ENCODE measurements around the gene DENND4A. TPM values are rescaled to one million over a fixed set of nuclear protein-coding genes. Genes with fewer than 3 reads are reported as not detected.
A peak's percentile ranks its signal among the peaks of the same experiment; 100 is the strongest.

Gene DENND4A
- total and polyA plus RNA-seq, 2 donors (not counting 1 experiment from before 2014, with no cell fraction given): 24.4 to 103 TPM

- peak overlapping the region; percentile 13 for H3K27ac Mint-ChIP-seq
- H3K36me3 ChIP-seq (replicated peaks in 1 of 2; ENCODE audit: control extremely low read depth in 1 of 2, control insufficient read depth in 1 of 2, extremely low read depth in 1 of 2, insufficient read depth in 2 of 2, low read length in 1 of 2): no peaks in the 10 kb centered on the region
- no peaks in the 10 kb centered on the region for H3K9me3 ChIP-seq (ENCODE audit: control extremely low read depth in 1 of 3, control insufficient read depth in 2 of 3, insufficient read depth in 1 of 3, low read length in 2 of 3)
- H3K9me3 Mint-ChIP-seq (ENCODE audit: insufficient read depth): no peaks in the 10 kb centered on the region
- no peak overlapping the region for H3K4me3 ChIP-seq (ENCODE audit: control extremely low read depth in 1 of 5, extremely low read depth in 1 of 5, insufficient read depth in 1 of 5, low read depth in 2 of 5, low read length in 4 of 5)
- no peak overlapping the region for H3K9ac ChIP-seq (ENCODE audit: low read length)
- peak overlapping the region; percentile 23 for H2AFZ ChIP-seq (ENCODE audit: insufficient read depth, low read depth, low read length, poor library complexity, severe bottlenecking)
- ChIA-PET POLR2A (interaction anchor here (0.6 kb wide), 1 partner anchor 23 kb away, joined by 9 read pairs; no protein-coding TSS in a partner anchor), CTCF (interaction anchor here (0.6 to 2.7 kb wide), 11 partner anchors 10 to 197 kb away, joined by 3 to 13 read pairs (median 3); no protein-coding TSS in a partner anchor)
- 48% methylated on average over 2 of the region's 4 CpGs for WGBS (ENCODE audit: insufficient coverage)
- H3K4me1 ChIP-seq (ENCODE audit: control insufficient read depth in 2 of 2, insufficient read depth in 2 of 2, low read length in 2 of 2): peaks cover 21 to 22% of the 10 kb centered on the region in 2 donors
- H3K4me2 ChIP-seq (replicated peaks; ENCODE audit: low read depth, low read length, poor library complexity, severe bottlenecking): no peak overlapping the region
- H3K79me2 ChIP-seq (ENCODE audit: control insufficient read depth, insufficient read depth, low read length): no peaks in the 10 kb centered on the region
- DNase-seq: no peak
- ATAC-seq (ENCODE audit: low read depth): no peak
- H4K20me1 ChIP-seq (ENCODE audit: control insufficient read depth, insufficient read depth, low read length, poor library complexity, severe bottlenecking): no peaks in the 10 kb centered on the region
- H3K27me3 Mint-ChIP-seq: no peaks in the 10 kb centered on the region
- TF ChIP-seq, protein P1, sequence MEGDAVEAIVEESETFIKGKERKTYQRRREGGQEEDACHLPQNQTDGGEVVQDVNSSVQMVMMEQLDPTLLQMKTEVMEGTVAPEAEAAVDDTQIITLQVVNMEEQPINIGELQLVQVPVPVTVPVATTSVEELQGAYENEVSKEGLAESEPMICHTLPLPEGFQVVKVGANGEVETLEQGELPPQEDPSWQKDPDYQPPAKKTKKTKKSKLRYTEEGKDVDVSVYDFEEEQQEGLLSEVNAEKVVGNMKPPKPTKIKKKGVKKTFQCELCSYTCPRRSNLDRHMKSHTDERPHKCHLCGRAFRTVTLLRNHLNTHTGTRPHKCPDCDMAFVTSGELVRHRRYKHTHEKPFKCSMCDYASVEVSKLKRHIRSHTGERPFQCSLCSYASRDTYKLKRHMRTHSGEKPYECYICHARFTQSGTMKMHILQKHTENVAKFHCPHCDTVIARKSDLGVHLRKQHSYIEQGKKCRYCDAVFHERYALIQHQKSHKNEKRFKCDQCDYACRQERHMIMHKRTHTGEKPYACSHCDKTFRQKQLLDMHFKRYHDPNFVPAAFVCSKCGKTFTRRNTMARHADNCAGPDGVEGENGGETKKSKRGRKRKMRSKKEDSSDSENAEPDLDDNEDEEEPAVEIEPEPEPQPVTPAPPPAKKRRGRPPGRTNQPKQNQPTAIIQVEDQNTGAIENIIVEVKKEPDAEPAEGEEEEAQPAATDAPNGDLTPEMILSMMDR (IDR thresholded peaks at IDR 0.05): no peak
- TF ChIP-seq EZH2 (IDR thresholded peaks at IDR 0.05; ENCODE audit: borderline replicate concordance, insufficient read depth, low read depth, low read length, poor library complexity, severe bottlenecking): no peak
- no peak overlapping the region for H3K4me3 Mint-ChIP-seq
- H3K27me3 ChIP-seq (replicated peaks in 1 of 4; ENCODE audit: control extremely low read depth in 1 of 4, control insufficient read depth in 3 of 4, insufficient read depth in 4 of 4, low read length in 3 of 4): no peaks in the 10 kb centered on the region
- peaks cover 39% of the 10 kb centered on the region for H3K4me1 Mint-ChIP-seq
- H3K27ac ChIP-seq (ENCODE audit: low read length in 2 of 2): no peak overlapping the region
- intact Hi-C loops (cut with micrococcal nuclease): no loop called here
Observed at GRCh38 chr15:65835447-65835846, 43.4 kb upstream of the DENND4A start.

- H3K27ac Mint-ChIP-seq: peak overlapping the region; percentile 13
- no peak for DNase-seq
- Histone ChIP-seq H3K27me3 (replicated peaks in 1 of 4; ENCODE audit: control extremely low read depth in 1 of 4, control insufficient read depth in 3 of 4, insufficient read depth in 4 of 4, low read length in 3 of 4) (no peaks in the 10 kb centered on the region), H3K4me2 (replicated peaks; ENCODE audit: low read depth, low read length, poor library complexity, severe bottlenecking) (no peak overlapping the region), H3K9me3 (ENCODE audit: control extremely low read depth in 1 of 3, control insufficient read depth in 2 of 3, insufficient read depth in 1 of 3, low read length in 2 of 3) (no peaks in the 10 kb centered on the region), H4K20me1 (ENCODE audit: control insufficient read depth, insufficient read depth, low read length, poor library complexity, severe bottlenecking) (no peaks in the 10 kb centered on the region), H3K79me2 (ENCODE audit: control insufficient read depth, insufficient read depth, low read length) (no peaks in the 10 kb centered on the region), H2AFZ (ENCODE audit: insufficient read depth, low read depth, low read length, poor library complexity, severe bottlenecking) (no peak overlapping the region), H3K36me3 (replicated peaks in 1 of 2; ENCODE audit: control extremely low read depth in 1 of 2, control insufficient read depth in 1 of 2, extremely low read depth in 1 of 2, insufficient read depth in 2 of 2, low read length in 1 of 2) (no peaks in the 10 kb centered on the region), H3K9ac (ENCODE audit: low read length) (no peak overlapping the region), H3K4me3 (ENCODE audit: control extremely low read depth in 1 of 5, extremely low read depth in 1 of 5, insufficient read depth in 1 of 5, low read depth in 2 of 5, low read length in 4 of 5) (no peak overlapping the region), H3K27ac (ENCODE audit: low read length in 2 of 2) (no peak overlapping the region), H3K4me1 (ENCODE audit: control insufficient read depth in 2 of 2, insufficient read depth in 2 of 2, low read length in 2 of 2) (peaks cover 21 to 22% of the 10 kb centered on the region in 2 donors)
- no peak for ATAC-seq (ENCODE audit: low read depth)
- H3K27me3 Mint-ChIP-seq: no peaks in the 10 kb centered on the region
- peaks cover 39% of the 10 kb centered on the region for H3K4me1 Mint-ChIP-seq
- TF ChIP-seq, protein P1 (IDR thresholded peaks at IDR 0.05): no peak
- TF ChIP-seq EZH2 (IDR thresholded peaks at IDR 0.05; ENCODE audit: borderline replicate concordance, insufficient read depth, low read depth, low read length, poor library complexity, severe bottlenecking): no peak
- POLR2A ChIA-PET: interaction anchor here (0.6 kb wide), 1 partner anchor 22 kb away, joined by 9 read pairs; no protein-coding TSS in a partner anchor
- WGBS (ENCODE audit: insufficient coverage): 100% methylated on average over 4 of the region's 8 CpGs
- intact Hi-C loops (cut with micrococcal nuclease): no loop called here
- CTCF ChIA-PET: interaction anchor here (0.6 to 2.7 kb wide), 12 partner anchors 9 to 197 kb away, joined by 3 to 13 read pairs (median 3); no protein-coding TSS in a partner anchor
- H3K4me3 Mint-ChIP-seq: no peak overlapping the region
- no peaks in the 10 kb centered on the region for H3K9me3 Mint-ChIP-seq (ENCODE audit: insufficient read depth)
Observed at GRCh38 chr15:65834603-65835282, 42.6 kb upstream of the DENND4A start.
